Muscle of leg (tissue), 16 donors: ENCODE results near the gene CCDC198. TPM values are rescaled to one million over a fixed set of nuclear protein-coding genes. Genes with fewer than 3 reads are reported as not detected.

Experiments
- DNase-seq: peaks from one replicate; pipeline ENCODE4 v3.0.0; 2013
- H3K27ac ChIP-seq: one replicate; pipeline ENCODE4 v1.5.1; 2013; ENCODE audit warnings: mild to moderate bottlenecking, low read length, control low read depth
- H3K27me3 ChIP-seq: one replicate; pipeline ENCODE4 v1.6.1; 2013; ENCODE audit warnings: low read length; ENCODE audit not compliant: control insufficient read depth, insufficient read depth
- H3K36me3 ChIP-seq: one replicate; pipeline ENCODE4 v1.6.1; 2013; ENCODE audit warnings: low read length; ENCODE audit not compliant: control insufficient read depth, insufficient read depth
- H3K4me1 ChIP-seq: one replicate; pipeline ENCODE4 v1.6.1; 2013; ENCODE audit warnings: low read length; ENCODE audit not compliant: control insufficient read depth, insufficient read depth
- H3K4me3 ChIP-seq: one replicate; pipeline ENCODE4 v1.5.1; 2013; ENCODE audit warnings: low read length, control low read depth
- H3K9me3 ChIP-seq: replicated peaks from 2 replicates; pipeline ENCODE4 v1.6.1; 2013; ENCODE audit warnings: low read depth, low read length; ENCODE audit not compliant: control insufficient read depth
- WGBS: methylation state at CpG from one replicate; pipeline ENCODE4 v1.1.5; 2013; ENCODE audit warnings: missing lambda C conversion rate; ENCODE audit not compliant: insufficient coverage; 5-methylcytosine and 5-hydroxymethylcytosine counted together
- long read RNA-seq, 11 donors: transcript quantifications; one replicate each; lab custom pipeline, GENCODE V29; 2026
- polyA plus RNA-seq, 8 donors: library from polyadenylated mRNA; unstranded; fragments of 120-200 nt; gene quantifications; one replicate each; pipeline versions ENCODE4 v1.2.1 to v1.2.3, GENCODE V29; 2013; ENCODE audit warnings: inconsistent platforms in 1 of 8, low replicate concordance in 1 of 8; ENCODE audit not compliant: insufficient read length in 8 of 8, insufficient read depth in 1 of 8
- total RNA-seq: library from RNA; stranded (reverse); fragments of 120-200 nt; gene quantifications from one replicate; pipeline ENCODE4 v1.2.4, GENCODE V29; 2013

Gene CCDC198
- not detected for total RNA-seq
- 1 to 10 TPM in 1 of 8 donors, under 1 TPM in 4, not detected in 3; 0.14 to 5.1 (median 0.40) TPM for polyA plus RNA-seq
- long read RNA-seq, donor 1, result 0 reads
- long read RNA-seq, donor 2, result 0 reads
- long read RNA-seq, donor 3, result 0 reads
- long read RNA-seq, donor 4, partial matches to known transcripts, result 0 of 1 reads
- long read RNA-seq, donor 4, other reads (novel, unspliced or antisense), result 0 of 1 reads
- long read RNA-seq, donor 5, result 0 reads
- long read RNA-seq, donor 6, result 0 reads
- long read RNA-seq, donor 7, result 0 reads
- long read RNA-seq, donor 8, result 0 reads
- long read RNA-seq, donor 9, result 0 reads
- long read RNA-seq, donor 10, result 0 reads
- long read RNA-seq, donor 11, result 0 reads

DNA sequence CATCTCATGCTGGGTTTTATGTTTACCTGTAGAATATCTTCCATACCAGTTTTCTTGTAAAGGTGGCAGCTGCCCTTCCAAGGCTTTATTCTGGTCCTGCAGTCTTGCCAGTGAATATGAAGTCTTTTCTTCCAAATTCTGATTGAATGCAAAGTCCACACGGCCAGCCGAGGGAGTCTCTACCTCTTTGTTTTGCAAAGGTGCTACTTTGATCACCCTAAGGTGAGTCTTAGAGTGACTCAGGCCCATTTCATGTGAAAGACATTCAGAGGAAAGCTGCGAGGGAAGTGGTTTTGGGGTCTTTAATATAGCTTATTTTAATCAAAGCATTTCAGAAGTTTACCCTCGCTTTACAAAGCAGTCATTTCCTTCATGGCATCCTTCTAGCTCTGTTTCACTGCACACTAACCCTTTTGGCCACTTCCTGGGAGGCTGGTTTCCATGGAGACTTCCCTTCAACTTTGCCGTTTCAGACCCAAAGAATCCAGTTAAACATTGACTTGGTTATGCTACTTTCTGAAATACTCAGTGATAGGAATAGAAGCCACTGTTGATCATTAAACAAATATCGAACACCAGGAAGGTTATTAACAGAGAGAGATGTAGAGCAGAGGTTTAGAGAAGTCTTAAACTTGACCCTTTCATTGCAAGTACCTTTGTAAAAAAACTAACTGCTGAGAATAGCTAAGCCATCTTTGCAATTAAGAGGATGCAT is at the start of gene CCDC198:
CCDC198 (minus strand) TSS at position 391 of the 715 bp plus-strand sequence; CDS start at position 249, 142 bp downstream.
- 47% methylated on average over 3 of the region's 6 CpGs for WGBS
- H3K27me3 ChIP-seq, result no peaks in the 10 kb centered on the region
- H3K27ac ChIP-seq, result no peak within 1 kb of the TSS

GRCh38 chr14:57533214-57533613 is 39.6 kb upstream of the CCDC198 start:
- no peaks in the 10 kb centered on the region for H3K9me3 ChIP-seq
- H3K4me3 ChIP-seq, result no peak overlapping the region
- no peaks in the 10 kb centered on the region for H3K36me3 ChIP-seq
- H3K4me1 ChIP-seq, result no peaks in the 10 kb centered on the region
- H3K27ac ChIP-seq, result no peak overlapping the region
- DNase-seq, result peak; percentile 48
- WGBS, result 83% methylated on average over 1 of the region's 1 CpG
- H3K27me3 ChIP-seq, result no peaks in the 10 kb centered on the region

More for the DNA sequence above, at the start of gene CCDC198:
- Histone ChIP-seq H3K36me3 (no peaks in the 10 kb centered on the region), H3K4me1 (no peaks in the 10 kb centered on the region), H3K9me3 (no peaks in the 10 kb centered on the region), H3K4me3 (no peak within 1 kb of the TSS)
- no peak for DNase-seq

DNA sequence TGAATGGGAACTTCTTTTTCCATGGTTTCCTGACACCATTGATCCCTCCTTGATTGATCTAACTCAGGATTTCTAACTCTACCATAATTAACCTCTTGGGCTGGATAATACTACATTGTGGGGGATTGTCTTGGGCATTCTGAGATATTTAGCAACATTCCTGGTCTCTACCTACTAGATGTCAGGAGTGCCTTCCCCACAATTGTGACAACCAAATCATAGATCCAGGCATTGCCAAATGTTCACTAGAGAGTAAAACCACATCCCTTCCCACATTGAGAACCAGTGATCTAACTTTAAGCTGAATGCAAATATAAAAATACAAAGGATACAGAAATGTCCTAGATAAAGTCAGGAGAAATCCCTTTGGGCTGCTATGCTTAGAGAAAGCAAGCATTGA is 36.9 kb upstream of the CCDC198 start:
- Histone ChIP-seq H3K27me3 (no peaks in the 10 kb centered on the region), H3K9me3 (no peaks in the 10 kb centered on the region), H3K4me1 (no peaks in the 10 kb centered on the region), H3K4me3 (no peak overlapping the region), H3K36me3 (no peaks in the 10 kb centered on the region), H3K27ac (no peak overlapping the region)
- no peak for DNase-seq

DNA sequence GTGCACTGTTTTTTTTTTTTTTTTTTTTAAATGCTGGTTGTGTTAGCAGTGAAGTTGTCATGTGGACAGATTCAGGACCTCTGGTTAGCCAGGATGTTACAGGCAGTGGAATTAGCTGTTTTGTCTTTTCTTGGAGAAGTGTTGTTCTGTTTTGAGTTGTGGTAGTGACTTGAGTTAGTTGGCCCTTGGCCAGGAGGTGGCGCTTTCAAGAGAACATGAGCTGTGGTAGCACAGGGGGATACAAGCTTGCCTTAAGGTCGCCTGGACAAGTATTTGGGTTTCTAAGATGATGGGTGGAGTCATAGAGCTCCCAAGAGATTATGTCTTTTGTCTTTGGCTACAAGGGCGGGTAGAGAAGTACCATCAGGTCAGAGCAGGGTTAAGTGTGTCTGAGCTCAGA is 33.3 kb upstream of the CCDC198 start:
- no peak for DNase-seq
- no peaks in the 10 kb centered on the region for H3K9me3 ChIP-seq
- no peak overlapping the region for H3K4me3 ChIP-seq
- H3K4me1 ChIP-seq, result no peaks in the 10 kb centered on the region
- no peak overlapping the region for H3K27ac ChIP-seq
- H3K27me3 ChIP-seq, result no peaks in the 10 kb centered on the region
- no peaks in the 10 kb centered on the region for H3K36me3 ChIP-seq
- 43% methylated on average over 3 of the region's 3 CpGs for WGBS

DNA sequence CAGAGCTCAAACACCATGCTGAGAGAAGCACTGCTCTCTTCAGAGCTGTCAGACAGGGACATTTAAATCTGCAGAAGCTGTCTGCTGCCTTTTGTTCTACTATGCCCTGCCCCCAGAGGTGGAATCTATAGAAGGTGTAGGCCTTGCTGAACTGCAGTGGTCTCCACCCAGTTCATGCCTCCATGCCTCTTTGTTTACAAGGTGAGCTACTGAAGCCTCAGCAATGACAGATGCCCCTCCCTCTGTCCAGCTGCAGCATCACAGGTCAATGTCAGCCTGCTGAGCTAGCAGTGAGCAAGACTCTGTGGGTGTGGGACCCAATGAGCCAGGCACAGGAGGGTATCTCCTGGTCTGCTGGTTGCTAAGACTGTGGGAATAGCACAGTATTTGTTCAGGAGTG is 25.4 kb upstream of the CCDC198 start:
- Histone ChIP-seq H3K27me3 (no peaks in the 10 kb centered on the region), H3K4me1 (no peaks in the 10 kb centered on the region), H3K9me3 (no peaks in the 10 kb centered on the region), H3K27ac (no peak overlapping the region), H3K36me3 (no peaks in the 10 kb centered on the region), H3K4me3 (no peak overlapping the region)
- DNase-seq, result no peak

- no peak overlapping the region for H3K4me3 ChIP-seq
- no peaks in the 10 kb centered on the region for H3K4me1 ChIP-seq
- no peaks in the 10 kb centered on the region for H3K27me3 ChIP-seq
- no peaks in the 10 kb centered on the region for H3K9me3 ChIP-seq
- peak; percentile 80 for DNase-seq
- H3K36me3 ChIP-seq, result no peaks in the 10 kb centered on the region
- no CpG with 5 or more reads among the region's 3 CpGs for WGBS
- H3K27ac ChIP-seq, result no peak overlapping the region
These were observed 18.6 kb upstream of the CCDC198 start for GRCh38 chr14:57512220-57512619.

GRCh38 chr14:57508756-57509155 is 15.1 kb upstream of the CCDC198 start:
- DNase-seq, result peak; percentile 10
- no peaks in the 10 kb centered on the region for H3K36me3 ChIP-seq
- no peaks in the 10 kb centered on the region for H3K9me3 ChIP-seq
- no peaks in the 10 kb centered on the region for H3K4me1 ChIP-seq
- H3K4me3 ChIP-seq, result no peak overlapping the region
- no peaks in the 10 kb centered on the region for H3K27me3 ChIP-seq
- no peak overlapping the region for H3K27ac ChIP-seq
- 37% methylated on average over 2 of the region's 2 CpGs for WGBS

- 32% methylated on average over 6 of the region's 8 CpGs for WGBS
- no peaks in the 10 kb centered on the region for H3K27me3 ChIP-seq
- H3K27ac ChIP-seq, result no peak overlapping the region
- no peaks in the 10 kb centered on the region for H3K36me3 ChIP-seq
- H3K4me3 ChIP-seq, result no peak overlapping the region
- peaks cover 3% of the 10 kb centered on the region for H3K4me1 ChIP-seq
- no peaks in the 10 kb centered on the region for H3K9me3 ChIP-seq
- DNase-seq, result peak; percentile 82
These were observed 9.1 kb upstream of the CCDC198 start for GRCh38 chr14:57502586-57503254.

DNA sequence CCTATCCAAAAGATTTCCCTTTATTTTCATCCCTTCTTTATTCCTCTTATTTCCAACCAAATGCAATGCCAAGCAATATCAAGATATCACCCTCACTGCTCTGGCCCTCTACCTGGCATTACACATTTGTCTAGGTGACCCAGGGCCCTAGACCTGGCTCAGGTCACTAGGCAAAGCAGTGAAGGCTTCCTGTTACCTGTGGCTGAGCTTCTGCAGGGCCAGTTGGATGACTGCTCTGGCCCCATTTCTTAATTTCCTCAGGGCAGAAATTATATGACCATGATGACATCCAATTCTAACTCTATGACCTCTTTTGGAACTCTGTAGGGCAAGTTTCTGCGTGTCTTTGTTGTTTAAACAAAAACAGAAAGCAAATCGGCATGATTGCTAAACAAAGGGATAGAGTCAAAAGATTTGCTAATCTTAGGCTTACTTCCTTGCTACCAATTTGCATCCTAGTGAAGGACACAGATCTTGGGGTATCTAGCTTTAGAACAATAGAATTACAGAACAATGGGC is 7.4 kb upstream of the CCDC198 start:
- WGBS, result no CpG with 5 or more reads among the region's 2 CpGs
- DNase-seq, result no peak
- Histone ChIP-seq H3K9me3 (no peaks in the 10 kb centered on the region), H3K27ac (no peak overlapping the region), H3K36me3 (no peaks in the 10 kb centered on the region), H3K4me3 (no peak overlapping the region), H3K4me1 (peaks cover 3% of the 10 kb centered on the region), H3K27me3 (no peaks in the 10 kb centered on the region)

- H3K27me3 ChIP-seq, result no peaks in the 10 kb centered on the region
- H3K4me3 ChIP-seq, result no peak overlapping the region
- H3K4me1 ChIP-seq, result peaks cover 3% of the 10 kb centered on the region
- no peak for DNase-seq
- no peaks in the 10 kb centered on the region for H3K9me3 ChIP-seq
- no peaks in the 10 kb centered on the region for H3K36me3 ChIP-seq
- H3K27ac ChIP-seq, result no peak overlapping the region
These were observed 5.0 kb upstream of the CCDC198 start for GRCh38 chr14:57498659-57499058.
